Liver (tissue), 9 donors: ENCODE data around the gene CCDC138. TPM values are rescaled to one million over a fixed set of nuclear protein-coding genes. Genes with fewer than 3 reads are reported as not detected.

ENCODE experiments used
- DNase-seq: peaks from one replicate; pipeline ENCODE4 v3.0.0-alpha.2; 2017; ENCODE audit warnings: low spot score
- H3K27ac ChIP-seq, 2 donors: one replicate each; pipeline ENCODE4 v1.7.0; 2013; ENCODE audit warnings: inconsistent platforms in 2 of 2, low read length in 2 of 2, control low read depth in 1 of 2, low read depth in 1 of 2, mild to moderate bottlenecking in 1 of 2
- H3K27me3 ChIP-seq, 4 donors: one replicate each; pipeline versions ENCODE4 v1.6.1 to v1.7.0; 2013; ENCODE audit warnings: low read length in 3 of 4, inconsistent platforms in 1 of 4, mild to moderate bottlenecking in 1 of 4, moderate library complexity in 1 of 4; ENCODE audit not compliant: control insufficient read depth in 4 of 4, insufficient read depth in 4 of 4
- H3K36me3 ChIP-seq, 4 donors: one replicate each; pipeline versions ENCODE4 v1.6.1 to v1.7.0; 2013; ENCODE audit warnings: low read length in 3 of 4, mild to moderate bottlenecking in 3 of 4, low read depth in 1 of 4, moderate library complexity in 1 of 4; ENCODE audit not compliant: control insufficient read depth in 4 of 4, insufficient read depth in 3 of 4
- H3K4me1 ChIP-seq, 4 donors: one replicate each; pipeline versions ENCODE4 v1.6.1 to v1.7.0; 2013; ENCODE audit warnings: low read length in 3 of 4, mild to moderate bottlenecking in 3 of 4, moderate library complexity in 1 of 4; ENCODE audit not compliant: control insufficient read depth in 4 of 4, insufficient read depth in 4 of 4
- H3K4me3 ChIP-seq, 3 donors: one replicate each; pipeline versions ENCODE4 v1.6.1 to v1.7.0; 2013; ENCODE audit warnings: low read length in 3 of 3, control low read depth in 1 of 3, low read depth in 1 of 3, mild to moderate bottlenecking in 1 of 3
- H3K9ac ChIP-seq, 2 donors: one replicate each; pipeline ENCODE4 v1.7.0; 2013; ENCODE audit warnings: low read length in 2 of 2, mild to moderate bottlenecking in 2 of 2, moderate library complexity in 2 of 2, control low read depth in 1 of 2, low read depth in 1 of 2
- H3K9me3 ChIP-seq, 4 donors: one replicate each; pipeline versions ENCODE4 v1.6.1 to v1.7.0; 2013; ENCODE audit warnings: low read length in 3 of 4; ENCODE audit not compliant: control insufficient read depth in 4 of 4
- EGR1 ChIP-seq, 2 donors: IDR thresholded peaks; 2 replicates each; pipeline ENCODE4 v1.6.1; 2016 to 2018; ENCODE audit warnings: antibody characterized with exemption in 2 of 2, low read depth in 2 of 2
- FOXA1 ChIP-seq: IDR thresholded peaks from 2 replicates; pipeline ENCODE4 v1.6.1; 2016; ENCODE audit warnings: antibody characterized with exemption
- FOXA2 ChIP-seq: IDR thresholded peaks from 2 replicates; pipeline ENCODE4 v1.6.1; 2016; ENCODE audit warnings: antibody characterized with exemption
- HNF4A ChIP-seq, 2 donors: conservative IDR thresholded peaks; 2 replicates each; pipeline ENCODE4 v1.6.1; 2016; ENCODE audit warnings: antibody characterized with exemption in 2 of 2, mild to moderate bottlenecking in 2 of 2
- JUND ChIP-seq, 2 donors: IDR thresholded peaks; 2 replicates each; pipeline ENCODE4 v1.6.1; 2016; ENCODE audit warnings: antibody characterized with exemption in 2 of 2
- RAD21 ChIP-seq, 2 donors: IDR thresholded peaks; 2 replicates each; pipeline ENCODE4 v1.6.1; 2016; ENCODE audit warnings: antibody characterized with exemption in 2 of 2, mild to moderate bottlenecking in 2 of 2
- RXRA ChIP-seq, 2 donors: IDR thresholded peaks; 2 replicates each; pipeline ENCODE4 v1.6.1; 2017 to 2018; ENCODE audit warnings: antibody characterized with exemption in 2 of 2, mild to moderate bottlenecking in 1 of 2
- YY1 ChIP-seq: IDR thresholded peaks from 2 replicates; pipeline ENCODE4 v1.6.1; 2016; ENCODE audit warnings: antibody characterized with exemption, mild to moderate bottlenecking
- WGBS: extraction: QIAGEN DNeasy Blood & Tissue Kit; methylation state at CpG from one replicate; pipeline ENCODE4 v1.1.7; 2013; 5-methylcytosine and 5-hydroxymethylcytosine counted together
- polyA plus RNA-seq, 2 donors: library from polyadenylated mRNA; stranded (reverse) in 1 of 2; unstranded in 1 of 2; fragments of 200-250 nt in 1 of 2; fragments of >200 nt in 1 of 2; fragmentation: Nextera tagmentation in 1 of 2; extraction: Ambion mirVana in 1 of 2; gene quantifications; one replicate each; pipeline versions ENCODE4 v1.2.1 to v1.2.3, GENCODE V29; 2013 to 2015
- total RNA-seq, 2 donors: library from RNA; depleted of rRNA; stranded (reverse); fragments of >200 nt; gene quantifications; one replicate each; pipeline ENCODE4 v1.2.3, GENCODE V29; 2014
- TF ChIP-seq, protein P1 (sequence below): fragments of 150-350 bp; IDR thresholded peaks from 2 replicates; pipeline ENCODE4 v1.5.1; 2017; ENCODE audit warnings: improper control_type of control experiment, low read depth, low read length; ENCODE audit not compliant: missing input control
- TF ChIP-seq, protein P2 (sequence below): IDR thresholded peaks from 2 replicates; pipeline ENCODE4 v1.6.1; 2016; ENCODE audit warnings: antibody characterized with exemption, mild to moderate bottlenecking
- TF ChIP-seq, protein P3 (sequence below): IDR thresholded peaks from 2 replicates; pipeline ENCODE4 v1.6.1; 2016; ENCODE audit warnings: antibody characterized with exemption
- TF ChIP-seq, protein P4 (sequence below): IDR thresholded peaks from 2 replicates; pipeline ENCODE4 v1.6.1; 2016; ENCODE audit warnings: antibody characterized with exemption
- donor health status: healthy.
- donor health status: healthy.
- donor health status: healthy.
- donor health status: healthy.
- donor health status: healthy.

The CCDC138 gene
- total and polyA plus RNA-seq, 4 donors = 0.76 to 5.0 (median 2.7) TPM

DNA sequence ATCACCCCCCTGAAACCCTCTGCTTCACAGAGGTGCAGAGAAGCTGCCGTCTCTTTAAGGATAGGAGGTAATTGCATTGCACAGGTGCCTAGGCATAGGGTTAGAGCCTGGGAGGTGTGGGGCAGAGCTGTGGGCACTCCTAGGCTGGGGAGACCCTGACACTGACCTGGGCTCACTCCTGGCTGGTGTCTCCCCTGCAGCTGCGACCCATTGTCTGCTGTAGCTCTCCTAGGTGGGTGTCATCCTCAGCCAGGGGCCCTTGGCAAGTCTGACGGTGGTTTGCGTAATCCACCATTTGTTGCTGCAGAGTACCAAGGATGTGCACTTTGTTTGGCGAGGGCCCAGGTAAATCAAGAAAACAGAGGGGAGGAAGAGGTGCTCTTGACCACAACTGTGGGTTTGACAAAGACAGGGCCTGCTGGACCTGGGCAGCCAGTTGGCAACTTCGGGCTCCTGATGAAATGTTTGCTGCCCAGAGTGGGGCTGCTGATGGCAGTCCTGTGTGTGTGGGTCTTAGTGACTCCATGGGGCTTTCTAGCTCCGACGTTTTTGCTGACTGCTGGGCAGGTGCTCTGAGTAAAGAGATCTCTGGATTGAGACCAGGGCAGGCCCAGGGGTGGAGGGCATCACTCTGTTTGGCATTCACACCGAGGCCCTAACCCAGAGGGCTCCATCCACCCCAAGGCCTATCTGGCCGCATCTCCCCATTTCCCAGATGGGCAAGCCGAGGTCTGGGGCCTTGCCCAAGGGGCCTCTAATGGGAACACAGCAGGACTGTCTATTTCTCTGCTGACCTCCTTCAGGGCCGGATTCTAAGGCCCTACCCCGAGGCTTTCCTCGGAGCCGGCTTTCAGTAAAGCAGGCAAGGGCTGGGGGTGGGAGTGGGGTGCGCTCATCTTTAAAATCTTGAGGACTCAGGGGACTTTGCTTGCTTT lies 134.8 kb downstream of the CCDC138 start:
- Histone ChIP-seq H3K4me3 (no peak overlapping the region), H3K9me3 (no peaks in the 10 kb centered on the region), H3K27me3 (no peaks in the 10 kb centered on the region), H3K36me3 (no peaks in the 10 kb centered on the region), H3K27ac (no peak overlapping the region), H3K4me1 (peaks cover 1 to 29% (median 19%) of the 10 kb centered on the region in 4 donors), H3K9ac (no peak overlapping the region)
- TF ChIP-seq HNF4A (conservative IDR thresholded peaks at IDR 0.05) (no peak), RXRA (IDR thresholded peaks at IDR 0.05) (no peak), JUND (IDR thresholded peaks at IDR 0.05) (no peak), FOXA2 (no peak), YY1 (no peak), EGR1 (IDR thresholded peaks at IDR 0.05; ENCODE audit: low read depth in 2 of 2) (no peak)
- TF ChIP-seq, protein P1, sequence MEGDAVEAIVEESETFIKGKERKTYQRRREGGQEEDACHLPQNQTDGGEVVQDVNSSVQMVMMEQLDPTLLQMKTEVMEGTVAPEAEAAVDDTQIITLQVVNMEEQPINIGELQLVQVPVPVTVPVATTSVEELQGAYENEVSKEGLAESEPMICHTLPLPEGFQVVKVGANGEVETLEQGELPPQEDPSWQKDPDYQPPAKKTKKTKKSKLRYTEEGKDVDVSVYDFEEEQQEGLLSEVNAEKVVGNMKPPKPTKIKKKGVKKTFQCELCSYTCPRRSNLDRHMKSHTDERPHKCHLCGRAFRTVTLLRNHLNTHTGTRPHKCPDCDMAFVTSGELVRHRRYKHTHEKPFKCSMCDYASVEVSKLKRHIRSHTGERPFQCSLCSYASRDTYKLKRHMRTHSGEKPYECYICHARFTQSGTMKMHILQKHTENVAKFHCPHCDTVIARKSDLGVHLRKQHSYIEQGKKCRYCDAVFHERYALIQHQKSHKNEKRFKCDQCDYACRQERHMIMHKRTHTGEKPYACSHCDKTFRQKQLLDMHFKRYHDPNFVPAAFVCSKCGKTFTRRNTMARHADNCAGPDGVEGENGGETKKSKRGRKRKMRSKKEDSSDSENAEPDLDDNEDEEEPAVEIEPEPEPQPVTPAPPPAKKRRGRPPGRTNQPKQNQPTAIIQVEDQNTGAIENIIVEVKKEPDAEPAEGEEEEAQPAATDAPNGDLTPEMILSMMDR = no peak
- TF ChIP-seq, protein P2, sequence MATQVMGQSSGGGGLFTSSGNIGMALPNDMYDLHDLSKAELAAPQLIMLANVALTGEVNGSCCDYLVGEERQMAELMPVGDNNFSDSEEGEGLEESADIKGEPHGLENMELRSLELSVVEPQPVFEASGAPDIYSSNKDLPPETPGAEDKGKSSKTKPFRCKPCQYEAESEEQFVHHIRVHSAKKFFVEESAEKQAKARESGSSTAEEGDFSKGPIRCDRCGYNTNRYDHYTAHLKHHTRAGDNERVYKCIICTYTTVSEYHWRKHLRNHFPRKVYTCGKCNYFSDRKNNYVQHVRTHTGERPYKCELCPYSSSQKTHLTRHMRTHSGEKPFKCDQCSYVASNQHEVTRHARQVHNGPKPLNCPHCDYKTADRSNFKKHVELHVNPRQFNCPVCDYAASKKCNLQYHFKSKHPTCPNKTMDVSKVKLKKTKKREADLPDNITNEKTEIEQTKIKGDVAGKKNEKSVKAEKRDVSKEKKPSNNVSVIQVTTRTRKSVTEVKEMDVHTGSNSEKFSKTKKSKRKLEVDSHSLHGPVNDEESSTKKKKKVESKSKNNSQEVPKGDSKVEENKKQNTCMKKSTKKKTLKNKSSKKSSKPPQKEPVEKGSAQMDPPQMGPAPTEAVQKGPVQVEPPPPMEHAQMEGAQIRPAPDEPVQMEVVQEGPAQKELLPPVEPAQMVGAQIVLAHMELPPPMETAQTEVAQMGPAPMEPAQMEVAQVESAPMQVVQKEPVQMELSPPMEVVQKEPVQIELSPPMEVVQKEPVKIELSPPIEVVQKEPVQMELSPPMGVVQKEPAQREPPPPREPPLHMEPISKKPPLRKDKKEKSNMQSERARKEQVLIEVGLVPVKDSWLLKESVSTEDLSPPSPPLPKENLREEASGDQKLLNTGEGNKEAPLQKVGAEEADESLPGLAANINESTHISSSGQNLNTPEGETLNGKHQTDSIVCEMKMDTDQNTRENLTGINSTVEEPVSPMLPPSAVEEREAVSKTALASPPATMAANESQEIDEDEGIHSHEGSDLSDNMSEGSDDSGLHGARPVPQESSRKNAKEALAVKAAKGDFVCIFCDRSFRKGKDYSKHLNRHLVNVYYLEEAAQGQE = no peak
- TF ChIP-seq, protein P3, sequence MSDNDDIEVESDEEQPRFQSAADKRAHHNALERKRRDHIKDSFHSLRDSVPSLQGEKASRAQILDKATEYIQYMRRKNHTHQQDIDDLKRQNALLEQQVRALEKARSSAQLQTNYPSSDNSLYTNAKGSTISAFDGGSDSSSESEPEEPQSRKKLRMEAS = no peak
- WGBS = 86% methylated on average over 16 of the region's 16 CpGs
- no peak for DNase-seq

DNA sequence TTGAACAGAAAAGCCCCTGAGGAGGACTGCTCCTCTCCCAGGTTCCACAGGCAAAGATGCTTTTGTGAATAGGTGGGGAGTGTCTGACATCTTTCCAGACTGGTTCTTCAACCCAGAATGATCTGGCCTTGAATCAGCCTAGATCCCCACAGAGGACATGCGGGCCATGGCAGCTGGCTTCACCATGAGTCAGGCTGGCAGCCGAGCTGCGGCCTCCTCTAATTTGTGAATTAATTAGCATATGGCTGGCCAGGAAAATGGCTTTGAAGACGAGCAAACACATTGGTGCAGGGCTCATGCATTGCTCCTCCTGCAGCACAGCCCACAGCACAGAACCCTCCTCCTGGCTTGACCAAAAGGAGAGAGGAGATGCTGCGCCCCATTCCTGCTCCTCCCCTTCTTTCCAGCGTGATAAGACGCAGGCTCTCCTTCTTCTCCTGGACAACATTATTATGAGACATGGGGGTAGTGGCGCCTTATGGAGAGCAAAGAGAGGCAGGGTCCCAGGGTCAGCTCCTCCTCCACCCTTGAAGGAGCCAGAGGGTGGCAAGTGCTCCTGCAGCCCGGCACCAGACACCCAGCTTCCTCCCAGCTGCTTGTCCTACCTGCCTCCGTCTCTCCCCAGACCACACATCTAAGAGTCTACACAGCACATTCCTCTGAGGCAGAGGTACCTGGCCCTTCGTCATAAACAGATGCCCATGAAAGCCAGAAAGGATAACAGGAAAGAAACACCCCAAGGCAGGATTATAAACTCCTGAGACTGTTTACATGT lies 135.8 kb downstream of the CCDC138 start:
- H3K27ac ChIP-seq = no peak overlapping the region
- 92% methylated on average over 11 of the region's 11 CpGs for WGBS
- no peak overlapping the region for H3K9ac ChIP-seq
- TF ChIP-seq JUND (IDR thresholded peaks at IDR 0.05) (no peak), RXRA (IDR thresholded peaks at IDR 0.05) (no peak), RAD21 (IDR thresholded peaks at IDR 0.05) (no peak), FOXA1 (no peak), YY1 (no peak)
- TF ChIP-seq, protein P4, sequence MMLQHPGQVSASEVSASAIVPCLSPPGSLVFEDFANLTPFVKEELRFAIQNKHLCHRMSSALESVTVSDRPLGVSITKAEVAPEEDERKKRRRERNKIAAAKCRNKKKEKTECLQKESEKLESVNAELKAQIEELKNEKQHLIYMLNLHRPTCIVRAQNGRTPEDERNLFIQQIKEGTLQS = no peak
- no peaks in the 10 kb centered on the region for H3K27me3 ChIP-seq
- no peaks in the 10 kb centered on the region for H3K9me3 ChIP-seq
- no peak for DNase-seq
- H3K4me1 ChIP-seq = peaks cover 1 to 32% (median 19%) of the 10 kb centered on the region in 4 donors
- no peak overlapping the region for H3K4me3 ChIP-seq
- no peaks in the 10 kb centered on the region for H3K36me3 ChIP-seq
